Measurements from ENCODE around the gene FAM163A.

- TF ChIP-seq CTCF (IDR thresholded peaks at IDR 0.05) = no peak
- TF ChIP-seq POLR2A (IDR thresholded peaks at IDR 0.05) = no peak
Measured at GRCh38 chr1:179747611-179748010, 4.5 kb downstream of the FAM163A start.
